ENCODE data around the gene HOXA10.

The HOXA10 gene

GRCh38 chr7:27203365-27203953 lies 29.3 kb upstream of the HOXA10 start:
- no peak for DNase-seq (ENCODE audit: low spot score)

- no peak for DNase-seq (ENCODE audit: low spot score)
These were observed 28.7 kb upstream of the HOXA10 start for GRCh38 chr7:27202862-27203134.

GRCh38 chr7:27202018-27202861 lies 28.1 kb upstream of the HOXA10 start:
- DNase-seq (ENCODE audit: low spot score): no peak

GRCh38 chr7:27201580-27202017 lies 27.5 kb upstream of the HOXA10 start:
- no peak for DNase-seq (ENCODE audit: low spot score)

- DNase-seq (ENCODE audit: low spot score): no peak
These were observed 26.9 kb upstream of the HOXA10 start for GRCh38 chr7:27200761-27201579.

- peak; percentile 85 for DNase-seq (ENCODE audit: low spot score)
These were observed 26.0 kb upstream of the HOXA10 start, which contains the start of gene HOXA13 for GRCh38 chr7:27199849-27200760. HOXA13 (minus strand) TSS chr7:27200091; CDS start chr7:27200077, 14 bp downstream.

- DNase-seq (ENCODE audit: low spot score): peak; percentile 54
These were observed 25.0 kb upstream of the HOXA10 start for GRCh38 chr7:27198871-27199801.

- DNase-seq (ENCODE audit: low spot score): no peak
These were observed 24.2 kb upstream of the HOXA10 start for GRCh38 chr7:27198138-27198841.

GRCh38 chr7:27197137-27198042 lies 23.3 kb upstream of the HOXA10 start:
- DNase-seq (ENCODE audit: low spot score): no peak

- no peak for DNase-seq (ENCODE audit: low spot score)
These were observed 22.2 kb upstream of the HOXA10 start for GRCh38 chr7:27196287-27196767.

- no peak for DNase-seq (ENCODE audit: low spot score)
These were observed 20.7 kb upstream of the HOXA10 start for GRCh38 chr7:27194686-27195379.

GRCh38 chr7:27194002-27194352 lies 19.9 kb upstream of the HOXA10 start:
- DNase-seq (ENCODE audit: low spot score): no peak

- no peak for DNase-seq (ENCODE audit: low spot score)
These were observed 19.3 kb upstream of the HOXA10 start for GRCh38 chr7:27193335-27194001.

- DNase-seq (ENCODE audit: low spot score): no peak
These were observed 18.6 kb upstream of the HOXA10 start for GRCh38 chr7:27192546-27193334.

GRCh38 chr7:27191833-27192545 lies 17.9 kb upstream of the HOXA10 start:
- DNase-seq (ENCODE audit: low spot score): no peak

GRCh38 chr7:27191161-27191731 lies 17.1 kb upstream of the HOXA10 start:
- no peak for DNase-seq (ENCODE audit: low spot score)
